Activated T-cell treated with anti-CD3 and anti-CD28 coated beads for 24 hours (primary cell): ENCODE data around the gene LOXL3.

Source experiments
- DNase-seq: peaks from one replicate; pipeline ENCODE4 v3.0.0-alpha.2; 2020; ENCODE audit warnings: low read depth

Gene LOXL3

DNA sequence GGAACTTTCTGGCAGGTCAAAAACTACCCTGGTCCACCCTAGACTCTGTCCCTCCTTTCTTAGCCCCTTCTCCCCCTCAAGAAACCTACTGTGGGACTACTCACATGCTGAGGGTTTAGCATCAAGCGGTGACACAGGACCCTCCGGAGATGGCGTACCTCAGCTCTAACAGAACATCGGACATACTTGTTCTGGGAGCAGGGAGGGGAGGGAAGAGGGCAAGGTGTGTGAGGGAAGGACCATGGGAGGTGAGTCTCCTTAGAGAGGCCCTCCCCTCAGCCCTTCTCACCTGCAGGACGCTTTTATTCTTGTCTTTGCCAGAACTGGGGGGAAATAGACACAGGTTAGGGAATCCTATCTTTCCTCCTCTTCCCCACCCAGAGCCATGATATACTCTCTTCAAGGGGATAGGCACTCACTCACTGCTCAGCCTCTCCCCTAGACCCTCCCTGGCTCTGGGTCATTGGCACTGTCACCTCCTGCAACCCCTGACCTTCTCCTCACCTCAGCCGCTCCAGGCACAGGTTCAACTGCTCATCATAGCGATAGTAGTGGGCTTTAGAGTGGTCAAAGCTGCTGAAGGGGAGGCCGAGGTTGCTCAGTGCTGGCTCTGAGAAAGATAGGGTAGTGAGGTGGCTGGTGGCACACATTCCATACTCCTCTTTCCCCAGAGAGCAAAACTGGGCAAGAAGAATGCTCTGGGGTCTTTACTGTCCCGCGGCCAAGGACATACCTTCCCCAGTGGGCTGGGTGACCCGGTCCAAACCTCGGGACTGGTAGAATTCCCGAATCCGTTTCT, 48.1 kb downstream of the LOXL3 start:
- DNase-seq = no peak

GRCh38 chr2:74504591-74504990, 49.2 kb downstream of the LOXL3 start:
- DNase-seq = no peak

- no peak for DNase-seq
Observed at GRCh38 chr2:74503506-74504475, 50.0 kb downstream of the LOXL3 start.

GRCh38 chr2:74502720-74503505, 50.8 kb downstream of the LOXL3 start:
- no peak for DNase-seq

GRCh38 chr2:74502147-74502719, 51.5 kb downstream of the LOXL3 start:
- no peak for DNase-seq

DNA sequence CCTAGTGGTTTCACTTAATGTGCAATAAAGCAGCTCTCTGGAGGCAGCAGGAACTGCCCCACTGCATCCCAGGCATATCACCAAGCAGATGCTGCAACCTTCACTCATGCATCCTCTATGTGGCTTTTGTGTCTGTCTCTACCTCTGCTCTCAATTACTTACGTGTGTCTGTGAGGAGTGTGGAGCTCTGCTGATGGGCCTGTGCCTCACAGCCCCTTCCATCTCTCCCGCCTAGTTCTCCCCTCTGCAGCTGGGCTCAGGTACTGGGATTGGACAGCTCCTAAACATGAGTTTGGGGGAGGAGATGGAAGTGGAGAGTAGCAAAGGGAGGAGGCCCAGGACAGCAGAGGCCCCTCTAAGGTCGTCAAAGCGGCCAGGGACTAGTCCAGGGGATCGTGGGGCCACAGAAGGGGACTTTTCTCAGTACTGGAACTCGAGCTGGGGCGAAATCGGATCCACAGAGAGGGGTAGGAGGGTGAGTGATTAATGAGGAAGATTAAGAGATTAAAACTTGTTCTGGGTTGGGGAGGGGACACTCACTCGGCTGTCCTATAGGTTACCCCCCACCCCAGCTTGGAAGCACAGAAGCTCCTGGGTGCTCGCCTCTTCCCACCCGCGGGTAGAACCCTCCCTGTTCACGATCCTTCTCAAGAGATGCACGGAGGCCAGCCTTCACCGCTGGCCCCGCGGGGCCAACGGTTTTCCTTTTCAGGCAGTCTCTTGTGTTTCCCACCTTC, 52.2 kb downstream of the LOXL3 start:
- no peak for DNase-seq

GRCh38 chr2:74500578-74500946, 53.2 kb downstream of the LOXL3 start:
- DNase-seq = no peak

DNA sequence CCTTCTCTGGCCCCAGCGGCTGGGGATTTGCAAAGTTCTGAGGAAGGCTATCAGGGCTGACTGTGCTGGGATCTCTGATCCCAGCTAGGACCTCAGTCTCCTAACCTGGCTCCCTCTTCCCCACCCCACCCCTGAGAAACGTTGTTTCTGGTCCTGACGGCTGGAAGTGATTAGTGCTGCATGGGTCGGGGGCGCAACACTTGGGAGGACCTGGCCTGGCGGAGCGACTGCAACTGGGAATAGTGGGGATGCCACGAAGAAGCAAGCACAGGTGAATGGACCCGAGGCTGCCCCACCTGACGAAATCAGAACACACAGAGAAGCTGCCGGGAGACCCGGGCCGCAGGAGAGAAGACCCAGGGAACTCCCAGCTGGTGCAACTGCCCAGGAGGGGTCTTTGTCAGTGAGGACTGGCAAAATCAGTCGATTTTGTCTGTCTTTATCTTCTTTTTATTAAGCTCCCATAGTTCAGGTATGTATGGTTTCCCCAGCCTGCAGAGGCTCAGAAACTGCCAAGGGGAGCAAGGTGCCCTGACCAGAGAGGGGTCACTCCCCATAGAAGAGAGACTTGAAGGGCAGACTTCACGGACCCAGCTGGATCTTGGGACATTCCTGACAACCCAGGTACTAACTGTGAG, 53.7 kb downstream of the LOXL3 start:
- DNase-seq = no peak

GRCh38 chr2:74499267-74499939, 54.3 kb downstream of the LOXL3 start, which contains the start of gene LBX2:
TSS of gene LBX2 (minus strand) at chr2:74499603. CDS start at chr2:74499537, 66 bp downstream.
- DNase-seq = no peak

DNA sequence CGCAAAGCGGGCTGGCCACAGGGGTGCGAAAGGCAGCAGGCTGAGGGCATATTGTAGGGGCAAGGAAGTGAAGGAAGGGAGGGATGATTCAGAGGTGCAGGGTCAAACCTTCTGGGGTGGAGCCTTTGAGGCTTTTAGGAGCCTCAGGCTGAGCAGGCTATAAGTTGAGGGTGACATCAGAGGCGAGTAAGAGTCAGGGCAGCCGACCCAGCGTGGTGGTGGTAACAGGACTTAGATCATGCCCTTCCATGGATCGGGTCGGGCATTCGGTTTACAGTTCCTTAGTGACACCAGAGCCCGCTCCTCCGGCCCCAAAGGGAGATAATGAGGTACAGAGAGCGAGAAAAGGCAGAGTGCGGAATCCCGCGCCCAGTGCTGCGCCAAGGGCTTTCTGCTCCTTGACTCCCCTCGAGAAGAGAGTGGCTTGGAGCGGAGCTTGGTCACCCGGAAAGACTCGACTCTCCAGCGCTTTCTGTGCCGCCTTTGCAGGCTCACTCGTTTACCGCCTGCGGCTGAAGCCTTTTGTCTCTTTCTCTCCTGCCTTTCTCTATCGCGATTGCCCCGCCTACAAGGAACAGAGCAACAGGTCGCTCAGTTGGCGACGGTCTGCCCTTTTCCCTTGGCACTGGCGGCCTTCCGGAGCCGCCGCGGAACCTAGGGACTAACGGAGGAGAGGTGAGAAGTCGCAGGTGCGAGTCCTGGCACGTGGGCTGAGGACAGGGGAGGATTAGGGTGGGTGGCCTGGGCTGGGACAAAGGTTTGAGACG, 55.1 kb downstream of the LOXL3 start:
- DNase-seq = no peak

DNA sequence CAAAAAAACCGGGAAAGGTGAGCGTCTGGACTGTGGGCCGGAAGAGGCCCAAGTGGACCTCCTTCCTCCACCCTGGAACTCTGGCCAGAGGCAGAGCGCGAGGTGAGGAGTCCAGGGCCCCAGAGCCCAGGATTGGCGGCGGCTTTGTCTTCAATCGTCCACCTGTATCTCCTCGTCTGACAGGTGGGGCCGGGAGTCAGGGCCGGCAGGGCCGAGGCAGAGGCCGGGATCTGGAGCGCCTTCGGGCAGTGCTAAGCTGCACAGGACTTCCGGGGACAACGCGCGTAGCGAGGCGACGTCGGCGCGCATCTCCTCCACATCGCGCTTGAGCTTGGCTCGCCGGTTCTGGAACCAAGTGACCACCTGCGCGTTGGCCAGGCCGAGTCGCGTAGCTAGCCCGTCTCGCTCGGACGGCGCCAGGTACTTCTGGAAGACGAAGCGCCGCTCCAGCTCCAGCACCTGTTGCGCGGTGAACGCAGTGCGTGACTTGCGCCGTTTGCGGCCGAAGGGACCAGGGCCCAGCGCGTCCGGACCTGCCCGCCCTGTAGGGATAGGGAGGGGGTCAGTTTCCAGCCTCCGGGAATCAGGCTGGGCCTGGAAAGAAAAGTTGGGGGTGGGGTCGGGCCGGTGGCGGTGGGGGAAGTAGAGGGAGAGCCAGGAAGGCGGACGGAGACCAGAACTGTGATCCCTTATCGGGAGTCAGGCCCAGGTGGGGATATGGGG, 55.8 kb downstream of the LOXL3 start:
- no peak for DNase-seq

DNA sequence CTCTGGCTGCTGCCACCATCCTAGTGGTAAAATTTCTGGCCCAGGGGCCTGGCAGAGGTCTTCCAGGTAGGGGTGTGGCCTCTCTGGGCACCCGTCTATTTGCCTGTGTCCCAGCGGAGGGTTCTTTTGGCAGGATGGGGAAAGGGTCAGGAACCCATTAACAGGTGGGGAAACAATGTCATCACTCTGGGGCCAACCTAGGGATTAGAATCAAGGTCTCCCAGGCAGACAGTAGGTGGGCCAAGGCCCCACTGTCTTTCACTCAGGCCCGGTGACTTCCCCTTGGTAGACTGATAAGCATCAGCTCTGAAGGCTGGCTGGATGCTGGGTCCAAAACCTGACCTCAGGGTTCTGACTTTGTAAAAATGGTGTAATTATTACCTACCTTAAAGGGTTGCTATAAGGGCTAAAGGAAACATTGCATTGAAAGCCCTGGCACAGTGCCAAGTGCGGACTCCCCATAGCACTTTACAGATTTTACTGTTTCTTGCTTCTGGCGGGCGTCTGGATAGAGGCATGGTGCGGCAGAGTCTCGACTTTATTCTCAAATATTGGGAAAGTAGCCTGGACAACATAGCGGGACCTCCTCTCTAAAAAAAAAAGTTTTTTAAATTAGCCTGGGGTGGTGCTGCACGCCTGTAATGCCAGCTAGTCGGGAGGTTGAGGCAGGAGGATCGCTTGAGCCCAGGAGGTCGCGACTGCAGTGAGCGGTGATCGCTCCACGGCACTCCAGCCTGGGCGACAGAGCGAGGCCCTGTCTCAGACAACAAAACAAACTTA, 56.6 kb downstream of the LOXL3 start:
- no peak for DNase-seq

DNA sequence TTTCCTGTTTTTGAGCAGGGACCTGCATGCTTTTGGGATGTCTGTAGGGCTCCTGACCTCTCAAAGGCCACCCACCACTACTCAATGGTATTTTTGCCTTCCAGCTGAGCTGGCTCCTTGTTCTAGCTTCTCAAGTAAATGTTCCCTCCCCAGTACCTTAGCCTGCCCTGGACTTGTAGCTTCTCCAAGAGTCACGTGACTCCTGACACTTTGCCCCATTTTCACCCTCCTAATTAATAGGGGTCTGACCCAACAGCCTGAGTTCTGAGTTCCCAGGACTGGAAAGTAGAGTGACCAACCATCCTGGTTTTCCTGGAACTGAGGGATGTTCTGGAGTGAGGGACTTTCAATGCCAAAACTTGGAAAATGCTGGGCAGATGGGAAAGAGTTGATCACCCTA, 58.3 kb downstream of the LOXL3 start:
- no peak for DNase-seq

- no peak for DNase-seq
Observed at GRCh38 chr2:74493546-74493945, 60.2 kb downstream of the LOXL3 start.

DNA sequence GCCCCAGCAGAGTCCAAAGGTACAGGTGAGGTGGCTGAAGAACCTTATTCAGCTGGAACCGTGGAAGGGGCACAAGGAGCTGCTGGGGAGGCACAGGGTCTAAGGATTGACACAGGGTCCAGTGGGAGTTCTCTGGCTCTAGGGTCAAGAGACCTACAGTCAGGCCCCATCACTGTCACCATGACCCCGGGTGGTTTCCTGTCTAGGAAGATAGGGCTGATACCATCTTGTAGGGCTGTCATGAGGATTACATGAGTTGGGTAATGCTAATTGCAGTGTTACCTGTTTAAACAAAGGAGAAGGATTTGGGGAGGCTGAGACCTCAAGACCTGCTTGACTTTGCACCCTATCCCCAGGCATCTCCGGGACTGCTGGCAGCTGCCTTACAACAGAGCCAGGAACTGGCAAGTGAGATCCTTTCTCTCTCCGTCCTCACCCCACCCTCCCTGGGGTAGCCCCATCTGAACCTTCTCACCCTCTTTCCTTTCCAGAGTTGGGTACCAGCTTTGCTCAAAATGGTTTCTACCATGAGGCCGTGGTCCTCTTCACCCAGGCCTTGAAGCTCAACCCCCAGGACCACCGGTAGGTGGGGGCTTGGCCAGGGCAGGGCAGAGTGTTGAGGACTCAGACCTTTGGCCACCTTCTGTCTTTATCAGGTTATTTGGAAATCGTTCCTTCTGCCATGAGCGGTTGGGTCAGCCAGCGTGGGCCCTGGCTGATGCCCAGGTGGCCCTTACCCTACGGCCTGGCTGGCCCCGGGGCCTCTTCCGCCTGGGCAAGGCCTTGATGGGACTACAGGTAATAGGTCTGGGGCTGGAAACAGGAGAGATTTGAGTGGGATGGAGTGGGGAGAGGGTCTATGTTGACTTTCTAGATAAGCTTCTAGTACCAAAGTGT, 61.8 kb downstream of the LOXL3 start:
- no peak for DNase-seq

GRCh38 chr2:74489906-74490305, 63.8 kb downstream of the LOXL3 start:
- no peak for DNase-seq
